K562 treated with DMSO at 1 percent for 24 hours (cell line): Measurements from ENCODE around the gene NPIPB4. TPM values are rescaled to one million over a fixed set of nuclear protein-coding genes. Genes with fewer than 3 reads are reported as not detected.

ENCODE experiments used
- total RNA-seq: library from RNA; unstranded; fragments of 300-600 nt; gene quantifications from 2 replicates; pipeline ENCODE4 v1.2.3, GENCODE V29; 2022; ENCODE audit warnings: low read depth; ENCODE audit not compliant: insufficient read depth

NPIPB4 gene
- total RNA-seq, result 10.2 and 12.5 TPM in 2 replicates

GRCh38 chr16:21857656-21858055 lies at the start of gene NPIPB4:
Gene NPIPB4, minus strand, starts transcription at chr16:21857756. Its CDS starts 378 bp downstream, at chr16:21857378.

Other genes starting within 250 kb of the NPIPB4 start
- 0.32 TPM in 1 of 2 replicates, not detected in the other for gene IGSF6, start 205.1 kb downstream of the NPIPB4 start, total RNA-seq
- not detected in 2 replicates for gene OTOA, start 193.8 kb downstream of the NPIPB4 start, total RNA-seq
- 145 and 159 TPM in 2 replicates for gene UQCRC2, start 95.6 kb upstream of the NPIPB4 start, total RNA-seq
- not detected in 2 replicates for gene PDZD9, start 143.4 kb upstream of the NPIPB4 start, total RNA-seq
- 5.7 and 6.0 TPM in 2 replicates for gene MOSMO, start 150.4 kb upstream of the NPIPB4 start, total RNA-seq
- 0.05 TPM in 1 of 2 replicates, not detected in the other for gene VWA3A, start 234.8 kb upstream of the NPIPB4 start, total RNA-seq